Loucy (cell line): ENCODE results near the gene PYY.

Experiments
- H2AFZ ChIP-seq: fragments of 200-600 bp; sonication (generic); 2 replicates; pipeline ENCODE4 v1.6.0; 2016; ENCODE audit warnings: antibody characterized with exemption, mild to moderate bottlenecking, low read length, moderate library complexity
- H3F3A ChIP-seq: fragments of 200-600 bp; 2 replicates; pipeline ENCODE4 v1.6.0; 2016; ENCODE audit warnings: antibody characterized with exemption, low read depth, mild to moderate bottlenecking
- H3K27me3 ChIP-seq: fragments of 200-600 bp; sonication (generic); 2 replicates; pipeline ENCODE4 v1.6.1; 2014; ENCODE audit warnings: low read length, mild to moderate bottlenecking; ENCODE audit not compliant: insufficient read depth, poor library complexity, severe bottlenecking
- H3K36me3 ChIP-seq: fragments of 200-600 bp; sonication (generic); 2 replicates; pipeline ENCODE4 v1.6.1; 2016; ENCODE audit warnings: low read length; ENCODE audit not compliant: insufficient read depth
- H3K4me1 ChIP-seq: fragments of 200-600 bp; sonication (generic); 2 replicates; pipeline ENCODE4 v1.5.1; 2014; ENCODE audit warnings: low read length, mild to moderate bottlenecking; ENCODE audit not compliant: insufficient read depth, poor library complexity, severe bottlenecking
- H3K4me2 ChIP-seq: fragments of 200-600 bp; sonication (generic); 2 replicates; pipeline ENCODE4 v1.6.0; 2014; ENCODE audit warnings: antibody characterized with exemption, low read length, low read depth, mild to moderate bottlenecking; ENCODE audit not compliant: poor library complexity, severe bottlenecking
- H3K4me3 ChIP-seq: fragments of 200-600 bp; sonication (generic); 2 replicates; pipeline ENCODE4 v1.5.1; 2014; ENCODE audit warnings: low read length, mild to moderate bottlenecking, mixed read lengths; ENCODE audit not compliant: poor library complexity, severe bottlenecking
- H3K79me2 ChIP-seq: fragments of 200-600 bp; sonication (generic); 2 replicates; pipeline ENCODE4 v1.6.1; 2014; ENCODE audit warnings: low read length; ENCODE audit not compliant: insufficient read depth
- H3K9ac ChIP-seq: fragments of 200-600 bp; sonication (generic); 2 replicates; pipeline ENCODE4 v1.6.0; 2014; ENCODE audit warnings: mild to moderate bottlenecking, low read depth, low read length, moderate library complexity; ENCODE audit not compliant: poor library complexity, severe bottlenecking
- H3K9me2 ChIP-seq: fragments of 200-600 bp; sonication (generic); replicated peaks from 2 replicates; pipeline ENCODE4 v1.6.1; 2016; ENCODE audit warnings: low read depth, low read length, mixed read lengths
- H3K9me3 ChIP-seq: fragments of 200-600 bp; sonication (generic); 2 replicates; pipeline ENCODE4 v1.6.1; 2014; ENCODE audit warnings: mild to moderate bottlenecking, antibody characterized with exemption, low read length, low read depth; ENCODE audit not compliant: insufficient read depth
- H4K20me1 ChIP-seq: fragments of 200-600 bp; sonication (generic); 2 replicates; pipeline ENCODE4 v1.6.0; 2014; ENCODE audit warnings: antibody characterized with exemption, low read length, mild to moderate bottlenecking; ENCODE audit not compliant: insufficient read depth, poor library complexity, severe bottlenecking
- EZH2phosphoT487 ChIP-seq: fragments of 200-600 bp; IDR thresholded peaks from 2 replicates; pipeline ENCODE4 v1.6.1; 2018; ENCODE audit warnings: antibody characterized with exemption, mild to moderate bottlenecking, moderate library complexity, borderline replicate concordance
- TF ChIP-seq, protein P1 (sequence below): fragments of 200-600 bp; sonication (generic); conservative IDR thresholded peaks from 2 replicates; pipeline ENCODE4 v1.5.1; 2014; ENCODE audit warnings: mild to moderate bottlenecking, antibody characterized with exemption, low read length

Gene PYY

DNA sequence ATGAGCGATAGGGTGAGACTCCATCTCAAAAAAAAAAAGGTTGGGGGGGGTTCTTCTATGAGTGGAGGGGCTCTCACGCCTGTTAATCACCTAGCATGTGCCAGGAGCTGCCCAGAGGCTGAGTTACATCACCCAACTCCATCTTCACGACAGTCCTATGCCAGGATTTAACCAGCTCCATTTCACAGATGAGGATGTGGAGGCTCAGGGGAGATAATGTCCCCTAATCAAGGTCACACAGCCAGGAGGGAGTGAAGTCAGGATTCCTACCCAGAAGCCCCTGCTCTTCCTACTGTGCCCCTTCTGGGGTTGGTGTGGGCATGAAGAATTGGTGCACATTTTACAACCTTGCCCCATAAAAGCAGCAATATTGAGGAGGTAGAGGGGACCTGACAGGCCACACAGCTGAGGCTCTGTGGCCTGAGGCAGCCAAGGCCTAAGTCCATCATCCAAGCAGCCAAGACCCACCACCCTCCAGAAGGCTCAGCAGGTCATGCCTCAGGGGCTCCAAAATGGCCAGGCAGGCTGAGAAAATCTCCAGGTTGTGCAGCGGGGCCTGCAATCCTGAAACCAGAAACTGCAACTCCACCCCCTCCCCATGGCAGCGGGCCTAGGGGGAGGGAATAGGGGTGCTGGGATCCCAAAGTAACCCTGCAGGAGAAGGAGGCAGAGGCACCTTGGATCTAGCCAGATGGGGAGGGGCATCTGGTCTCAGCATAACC is 18.4 kb downstream of the PYY start:
- no peaks in the 10 kb centered on the region for H3K36me3 ChIP-seq
- no peaks in the 10 kb centered on the region for H4K20me1 ChIP-seq
- H3K9me2 ChIP-seq: no peaks in the 10 kb centered on the region
- no peak overlapping the region for H3K9ac ChIP-seq
- H3K4me2 ChIP-seq: no peak overlapping the region
- no peaks in the 10 kb centered on the region for H3K79me2 ChIP-seq
- no peaks in the 10 kb centered on the region for H3K4me1 ChIP-seq
- H3K9me3 ChIP-seq: no peaks in the 10 kb centered on the region
- no peak overlapping the region for H3K4me3 ChIP-seq
- H3F3A ChIP-seq: no peaks in the 10 kb centered on the region
- no peak for TF ChIP-seq EZH2phosphoT487
- TF ChIP-seq, protein P1, sequence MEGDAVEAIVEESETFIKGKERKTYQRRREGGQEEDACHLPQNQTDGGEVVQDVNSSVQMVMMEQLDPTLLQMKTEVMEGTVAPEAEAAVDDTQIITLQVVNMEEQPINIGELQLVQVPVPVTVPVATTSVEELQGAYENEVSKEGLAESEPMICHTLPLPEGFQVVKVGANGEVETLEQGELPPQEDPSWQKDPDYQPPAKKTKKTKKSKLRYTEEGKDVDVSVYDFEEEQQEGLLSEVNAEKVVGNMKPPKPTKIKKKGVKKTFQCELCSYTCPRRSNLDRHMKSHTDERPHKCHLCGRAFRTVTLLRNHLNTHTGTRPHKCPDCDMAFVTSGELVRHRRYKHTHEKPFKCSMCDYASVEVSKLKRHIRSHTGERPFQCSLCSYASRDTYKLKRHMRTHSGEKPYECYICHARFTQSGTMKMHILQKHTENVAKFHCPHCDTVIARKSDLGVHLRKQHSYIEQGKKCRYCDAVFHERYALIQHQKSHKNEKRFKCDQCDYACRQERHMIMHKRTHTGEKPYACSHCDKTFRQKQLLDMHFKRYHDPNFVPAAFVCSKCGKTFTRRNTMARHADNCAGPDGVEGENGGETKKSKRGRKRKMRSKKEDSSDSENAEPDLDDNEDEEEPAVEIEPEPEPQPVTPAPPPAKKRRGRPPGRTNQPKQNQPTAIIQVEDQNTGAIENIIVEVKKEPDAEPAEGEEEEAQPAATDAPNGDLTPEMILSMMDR: no peak
- no peaks in the 10 kb centered on the region for H3K27me3 ChIP-seq
- H2AFZ ChIP-seq: no peak overlapping the region; the same call in 1 of the 2 replicates

DNA sequence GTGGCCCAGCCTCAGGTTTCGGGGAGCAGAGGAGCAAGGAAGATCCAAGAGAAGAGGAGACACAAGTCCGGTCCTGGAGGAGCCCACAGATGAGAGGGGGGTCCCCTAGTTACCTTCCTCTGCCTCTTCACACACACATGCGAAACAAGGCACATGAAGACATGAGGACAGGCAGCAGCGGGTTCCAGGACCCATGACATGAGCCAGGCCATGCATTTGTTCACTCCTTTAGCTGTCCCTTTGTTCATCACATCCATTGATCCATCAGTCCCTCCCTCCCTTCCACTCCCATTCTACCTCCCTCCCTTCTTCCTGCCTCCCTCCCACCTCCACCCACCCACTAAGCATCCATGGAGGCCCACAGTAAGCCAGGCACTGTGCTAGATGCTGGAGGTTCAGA is 20.8 kb downstream of the PYY start:
- H3K79me2 ChIP-seq: no peaks in the 10 kb centered on the region
- H4K20me1 ChIP-seq: no peaks in the 10 kb centered on the region
- H2AFZ ChIP-seq: no peak overlapping the region
- no peak overlapping the region for H3K9ac ChIP-seq
- TF ChIP-seq EZH2phosphoT487: no peak
- TF ChIP-seq, protein P1: no peak
- H3K4me3 ChIP-seq: no peak overlapping the region
- H3K9me2 ChIP-seq: no peaks in the 10 kb centered on the region
- H3F3A ChIP-seq: no peaks in the 10 kb centered on the region
- peaks cover 10% of the 10 kb centered on the region for H3K4me1 ChIP-seq
- no peaks in the 10 kb centered on the region for H3K36me3 ChIP-seq
- no peaks in the 10 kb centered on the region for H3K9me3 ChIP-seq
- H3K4me2 ChIP-seq: no peak overlapping the region
- no peaks in the 10 kb centered on the region for H3K27me3 ChIP-seq

DNA sequence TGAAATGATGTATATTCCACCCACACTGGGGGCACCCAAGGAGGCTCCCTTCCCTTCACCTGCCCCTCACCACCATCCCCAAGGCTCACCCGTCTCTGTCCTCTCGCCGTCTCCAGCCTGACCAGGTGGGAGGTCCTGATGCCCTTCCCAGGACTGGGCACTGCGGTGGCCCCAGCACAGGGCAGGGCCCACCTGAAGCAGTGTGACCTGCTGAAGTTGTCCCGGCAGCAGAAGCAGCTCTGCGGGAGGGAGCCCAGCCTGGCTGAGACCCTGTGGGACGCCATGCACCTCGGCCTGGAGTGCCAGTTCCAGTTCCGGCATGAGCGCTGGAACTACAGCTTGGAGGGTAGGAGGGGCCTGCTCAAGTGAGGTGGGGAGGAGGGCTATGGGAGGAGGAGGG is 21.4 kb downstream of the PYY start:
- Histone ChIP-seq H3K4me1 (peaks cover 15% of the 10 kb centered on the region), H3K27me3 (no peaks in the 10 kb centered on the region), H3K4me2 (no peak overlapping the region), H3K9ac (no peak overlapping the region), H3K9me3 (no peaks in the 10 kb centered on the region), H3K79me2 (no peaks in the 10 kb centered on the region), H3K9me2 (no peaks in the 10 kb centered on the region), H3F3A (no peaks in the 10 kb centered on the region), H3K4me3 (no peak overlapping the region), H2AFZ (no peak overlapping the region), H4K20me1 (no peaks in the 10 kb centered on the region), H3K36me3 (no peaks in the 10 kb centered on the region)
- TF ChIP-seq, protein P1: no peak
- no peak for TF ChIP-seq EZH2phosphoT487
